GM12878 (cell line): Measurements from ENCODE around the gene HDHD3. TPM values are rescaled to one million over a fixed set of nuclear protein-coding genes. Genes with fewer than 3 reads are reported as not detected.

Source experiments
- BCL11A ChIP-seq: IDR thresholded peaks from 2 replicates; pipeline ENCODE4 v1.6.1; 2011; ENCODE audit warnings: low read depth, low read length
- BMI1 ChIP-seq: fragments of 450-650 bp; IDR thresholded peaks from 2 replicates; pipeline ENCODE4 v1.6.1; 2016; ENCODE audit warnings: mild to moderate bottlenecking, moderate library complexity, borderline replicate concordance
- CBX3 ChIP-seq: fragments of 200-600 bp; sonication (generic); IDR thresholded peaks from 2 replicates; pipeline ENCODE4 v1.6.1; 2016; ENCODE audit warnings: low read depth, borderline replicate concordance
- CHD4 ChIP-seq: fragments of 200-600 bp; sonication (generic); IDR thresholded peaks from 2 replicates; pipeline ENCODE4 v1.6.1; 2016; ENCODE audit warnings: mild to moderate bottlenecking
- CREM ChIP-seq: IDR thresholded peaks from 2 replicates; pipeline ENCODE4 v1.6.1; 2014; ENCODE audit warnings: antibody characterized with exemption, low read depth
- E2F4 ChIP-seq: IDR thresholded peaks from 2 replicates; pipeline ENCODE4 v1.6.1; 2012; ENCODE audit warnings: low read depth, low read length, improper control_type of control experiment
- EP300 ChIP-seq, 2 experiments: fragments of 150-350 bp in 1 of 2; IDR thresholded peaks; 2 replicates each; pipeline ENCODE4 v1.6.1; 2011 to 2012; ENCODE audit warnings: low read depth in 2 of 2, low read length in 2 of 2, borderline replicate concordance in 1 of 2, improper control_type of control experiment in 1 of 2, inconsistent platforms in 1 of 2; ENCODE audit not compliant: control insufficient read depth in 1 of 2
- ETV6 ChIP-seq, 2 experiments: fragments of 450-650 bp in 1 of 2; IDR thresholded peaks in 1 of 2; conservative IDR thresholded peaks in 1 of 2; 2 replicates each; pipeline ENCODE4 v1.6.1; 2014; ENCODE audit warnings: antibody characterized with exemption in 1 of 2, borderline replicate concordance in 1 of 2, low read depth in 1 of 2, mild to moderate bottlenecking in 1 of 2, moderate library complexity in 1 of 2
- FOXM1 ChIP-seq: IDR thresholded peaks from 2 replicates; pipeline ENCODE4 v1.6.1; 2012; ENCODE audit warnings: low read depth, mild to moderate bottlenecking, inconsistent platforms, low read length, moderate library complexity
- HCFC1 ChIP-seq: fragments of 150-350 bp; IDR thresholded peaks from 2 replicates; pipeline ENCODE4 v1.6.1; 2014; ENCODE audit warnings: low read length
- IRF4 ChIP-seq: IDR thresholded peaks from 2 replicates; pipeline ENCODE4 v1.6.1; 2011; ENCODE audit warnings: low read depth, low read length
- NR2C2 ChIP-seq: IDR thresholded peaks from 2 replicates; pipeline ENCODE4 v1.6.1; 2011; ENCODE audit warnings: borderline replicate concordance, low read depth; ENCODE audit not compliant: control insufficient read depth, insufficient read length
- PML ChIP-seq: IDR thresholded peaks from 2 replicates; pipeline ENCODE4 v1.6.1; 2012; ENCODE audit warnings: low read length, inconsistent platforms
- POU2F2 ChIP-seq: IDR thresholded peaks from 3 replicates; pipeline ENCODE4 v1.6.1; 2011; ENCODE audit warnings: low read depth, mild to moderate bottlenecking, low read length, borderline replicate concordance
- RAD21 ChIP-seq: IDR thresholded peaks from 2 replicates; pipeline ENCODE4 v1.6.1; 2011; ENCODE audit warnings: mild to moderate bottlenecking, low read depth, low read length, moderate library complexity; ENCODE audit not compliant: insufficient read depth
- SKIL ChIP-seq: fragments of 450-650 bp; IDR thresholded peaks from 2 replicates; pipeline ENCODE4 v1.6.1; 2017; ENCODE audit warnings: mild to moderate bottlenecking, low read depth, inconsistent platforms; ENCODE audit not compliant: poor library complexity, severe bottlenecking
- SMAD1 ChIP-seq: fragments of 450-650 bp; IDR thresholded peaks from 2 replicates; pipeline ENCODE4 v1.6.1; 2018; ENCODE audit warnings: mild to moderate bottlenecking, low read depth; ENCODE audit not compliant: partially characterized antibody
- SREBF1 ChIP-seq: IDR thresholded peaks from 2 replicates; pipeline ENCODE4 v1.6.1; 2012; ENCODE audit warnings: mild to moderate bottlenecking, low read length
- STAT3 ChIP-seq: IDR thresholded peaks from 2 replicates; pipeline ENCODE4 v1.6.1; 2011; ENCODE audit warnings: low read depth, low read length, improper control_type of control experiment
- YY1 ChIP-seq: IDR thresholded peaks from 2 replicates; pipeline ENCODE4 v1.6.1; 2011; ENCODE audit warnings: low read depth, mild to moderate bottlenecking, low read length
- ZNF24 ChIP-seq: fragments of 450-650 bp; IDR thresholded peaks from 2 replicates; pipeline ENCODE4 v1.6.1; 2017; ENCODE audit warnings: antibody characterized with exemption, mild to moderate bottlenecking
- ZZZ3 ChIP-seq: IDR thresholded peaks from 2 replicates; pipeline ENCODE4 v1.6.1; 2011; ENCODE audit warnings: low read depth; ENCODE audit not compliant: control insufficient read depth, insufficient read length
- polyA plus RNA-seq, 11 experiments: library from polyadenylated mRNA; depleted of rRNA in 4 of 11; unstranded in 6 of 11; stranded (reverse) in 5 of 11; fragments of >200 nt; fragmentation: Nextera tagmentation in 4 of 11; fragmentation: Illumina TruSeq in 1 of 11; extraction: Ambion mirVana in 4 of 11; extraction: Trizol in 1 of 11; gene quantifications; 1 replicate in 1 of 11; 2 replicates in 10 of 11; pipeline versions ENCODE4 v1.2.1 to v1.2.3, GENCODE V29; 2011 to 2016; ENCODE audit warnings: inconsistent platforms in 2 of 11, missing spikeins in 2 of 11, low read depth in 1 of 11
- total RNA-seq, 4 experiments: library from RNA; depleted of rRNA in 3 of 4; stranded (reverse); fragments of >200 nt in 3 of 4; fragmentation: Illumina TruSeq in 1 of 4; extraction: Trizol in 1 of 4; gene quantifications; 2 replicates each; pipeline versions ENCODE4 v1.2.1 to v1.2.3, GENCODE V29; 2013 to 2021
- TF ChIP-seq, protein P1 (sequence below): fragments of 450-650 bp; IDR thresholded peaks from 2 replicates; pipeline ENCODE4 v1.6.1; 2017; ENCODE audit warnings: antibody characterized with exemption, mild to moderate bottlenecking, moderate library complexity
- TF ChIP-seq, protein P2 (sequence below): fragments of 450-650 bp; IDR thresholded peaks from 2 replicates; pipeline ENCODE4 v1.6.1; 2017; ENCODE audit warnings: low read depth, mild to moderate bottlenecking, moderate library complexity

The HDHD3 gene
- total and polyA plus RNA-seq, 10 of the 15 experiments (the other 5 are each of a cell fraction or from before 2014, with no cell fraction given) = 1.3 to 29.4 (median 17.9) TPM

DNA sequence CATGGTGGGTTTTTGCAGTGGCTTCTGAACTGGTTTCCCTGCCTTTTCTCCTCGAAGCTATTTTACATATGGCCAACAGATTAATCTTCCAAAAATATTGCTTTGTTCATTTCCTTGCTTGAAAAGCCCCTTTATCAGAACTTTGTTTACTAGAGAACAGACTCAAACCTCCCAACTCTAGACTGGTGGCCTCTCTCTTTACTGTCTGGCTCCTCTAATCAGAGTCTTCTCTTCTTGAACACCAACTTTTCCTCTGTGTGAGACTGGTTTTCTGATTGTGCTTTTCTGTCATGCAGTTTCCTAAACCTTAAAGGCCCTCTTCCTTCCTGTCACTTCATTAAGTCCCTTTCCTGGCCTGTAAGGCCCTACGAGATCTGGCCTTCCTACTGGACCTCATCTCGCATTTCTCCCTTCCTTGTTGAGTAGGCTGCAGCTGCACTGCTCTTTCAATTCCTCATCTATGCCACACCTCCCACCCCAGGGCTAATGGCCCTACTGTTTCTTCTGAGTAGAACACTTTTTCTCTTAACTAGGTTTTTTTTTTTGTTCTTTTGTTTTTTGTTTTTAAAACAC is 39.4 kb upstream of the HDHD3 start (continued):
- TF ChIP-seq CREM (no peak; the same call in 1 of the 2 replicates), SMAD1 (no peak), POU2F2 (0 out of 3 replicates have a peak, but pooled peaks have one; percentile 29), PML (no peak), SKIL (no peak), E2F4 (no peak), SREBF1 (no peak), FOXM1 (no peak), ZNF24 (peak; percentile 87), CBX3 (no peak), STAT3 (no peak), CHD4 (no peak), NR2C2 (no peak), ZZZ3 (no peak), BMI1 (no peak), RAD21 (no peak), YY1 (0 out of 2 replicates have a peak, but pooled peaks have one; percentile 42), HCFC1 (no peak), EP300 (IDR thresholded peaks at IDR 0.05; ENCODE audit: borderline replicate concordance in 1 of 2, control insufficient read depth in 1 of 2, low read depth in 2 of 2, low read length in 2 of 2) (0 out of 4 replicates have a peak, but pooled peaks of 1 of the 2 experiments have one; percentile 45), ETV6 (conservative IDR thresholded peaks at IDR 0.05 in 1 of 2, IDR thresholded peaks at IDR 0.05 in 1 of 2; ENCODE audit: borderline replicate concordance in 1 of 2, low read depth in 1 of 2) (peak in 1 of 2 experiments; percentile 52; a peak in 1 of 4 replicates), BCL11A (0 out of 2 replicates have a peak, but pooled peaks have one; percentile 5), IRF4 (peak; percentile 72)
- TF ChIP-seq, protein P1, sequence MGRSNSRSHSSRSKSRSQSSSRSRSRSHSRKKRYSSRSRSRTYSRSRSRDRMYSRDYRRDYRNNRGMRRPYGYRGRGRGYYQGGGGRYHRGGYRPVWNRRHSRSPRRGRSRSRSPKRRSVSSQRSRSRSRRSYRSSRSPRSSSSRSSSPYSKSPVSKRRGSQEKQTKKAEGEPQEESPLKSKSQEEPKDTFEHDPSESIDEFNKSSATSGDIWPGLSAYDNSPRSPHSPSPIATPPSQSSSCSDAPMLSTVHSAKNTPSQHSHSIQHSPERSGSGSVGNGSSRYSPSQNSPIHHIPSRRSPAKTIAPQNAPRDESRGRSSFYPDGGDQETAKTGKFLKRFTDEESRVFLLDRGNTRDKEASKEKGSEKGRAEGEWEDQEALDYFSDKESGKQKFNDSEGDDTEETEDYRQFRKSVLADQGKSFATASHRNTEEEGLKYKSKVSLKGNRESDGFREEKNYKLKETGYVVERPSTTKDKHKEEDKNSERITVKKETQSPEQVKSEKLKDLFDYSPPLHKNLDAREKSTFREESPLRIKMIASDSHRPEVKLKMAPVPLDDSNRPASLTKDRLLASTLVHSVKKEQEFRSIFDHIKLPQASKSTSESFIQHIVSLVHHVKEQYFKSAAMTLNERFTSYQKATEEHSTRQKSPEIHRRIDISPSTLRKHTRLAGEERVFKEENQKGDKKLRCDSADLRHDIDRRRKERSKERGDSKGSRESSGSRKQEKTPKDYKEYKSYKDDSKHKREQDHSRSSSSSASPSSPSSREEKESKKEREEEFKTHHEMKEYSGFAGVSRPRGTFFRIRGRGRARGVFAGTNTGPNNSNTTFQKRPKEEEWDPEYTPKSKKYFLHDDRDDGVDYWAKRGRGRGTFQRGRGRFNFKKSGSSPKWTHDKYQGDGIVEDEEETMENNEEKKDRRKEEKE = no peak
- TF ChIP-seq, protein P2, sequence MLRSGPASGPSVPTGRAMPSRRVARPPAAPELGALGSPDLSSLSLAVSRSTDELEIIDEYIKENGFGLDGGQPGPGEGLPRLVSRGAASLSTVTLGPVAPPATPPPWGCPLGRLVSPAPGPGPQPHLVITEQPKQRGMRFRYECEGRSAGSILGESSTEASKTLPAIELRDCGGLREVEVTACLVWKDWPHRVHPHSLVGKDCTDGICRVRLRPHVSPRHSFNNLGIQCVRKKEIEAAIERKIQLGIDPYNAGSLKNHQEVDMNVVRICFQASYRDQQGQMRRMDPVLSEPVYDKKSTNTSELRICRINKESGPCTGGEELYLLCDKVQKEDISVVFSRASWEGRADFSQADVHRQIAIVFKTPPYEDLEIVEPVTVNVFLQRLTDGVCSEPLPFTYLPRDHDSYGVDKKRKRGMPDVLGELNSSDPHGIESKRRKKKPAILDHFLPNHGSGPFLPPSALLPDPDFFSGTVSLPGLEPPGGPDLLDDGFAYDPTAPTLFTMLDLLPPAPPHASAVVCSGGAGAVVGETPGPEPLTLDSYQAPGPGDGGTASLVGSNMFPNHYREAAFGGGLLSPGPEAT = peak; percentile 47; the same call in 1 of the 2 replicates
